H9 (cell line): ENCODE results near the gene ELMOD3. TPM values are rescaled to one million over a fixed set of nuclear protein-coding genes. Genes with fewer than 3 reads are reported as not detected.

Experiments used
- DNase-seq: peaks from one replicate; pipeline ENCODE4 v3.0.0-alpha.2; 2017
- H2AFZ ChIP-seq: one replicate; pipeline ENCODE4 v1.6.1; 2013; ENCODE audit warnings: mild to moderate bottlenecking, low read length, control low read depth, moderate library complexity
- H2AK5ac ChIP-seq: 2 replicates; pipeline ENCODE4 v1.6.1; 2013; ENCODE audit warnings: low read length, control low read depth, mixed read lengths; ENCODE audit not compliant: insufficient read length
- H2BK120ac ChIP-seq: one replicate; pipeline ENCODE4 v1.6.1; 2013; ENCODE audit warnings: low read depth, mild to moderate bottlenecking, low read length, control low read depth, inconsistent platforms; ENCODE audit not compliant: poor library complexity, severe bottlenecking
- H2BK12ac ChIP-seq: 2 replicates; pipeline ENCODE4 v1.6.1; 2013; ENCODE audit warnings: low read length, control low read depth, mixed read lengths, low read depth; ENCODE audit not compliant: insufficient read length
- H2BK15ac ChIP-seq: 2 replicates; pipeline ENCODE4 v1.6.1; 2013; ENCODE audit warnings: low read depth, low read length, control low read depth
- H2BK20ac ChIP-seq: one replicate; pipeline ENCODE4 v1.6.1; 2013; ENCODE audit warnings: low read depth, mild to moderate bottlenecking, low read length, control low read depth, inconsistent platforms; ENCODE audit not compliant: poor library complexity, severe bottlenecking
- H2BK5ac ChIP-seq: 2 replicates; pipeline ENCODE4 v1.6.1; 2013; ENCODE audit warnings: low read length, control low read depth, mixed read lengths; ENCODE audit not compliant: insufficient read length
- H3K14ac ChIP-seq: 2 replicates; pipeline ENCODE4 v1.6.1; 2013; ENCODE audit warnings: low read length, control low read depth; ENCODE audit not compliant: insufficient read depth
- H3K18ac ChIP-seq: 2 replicates; pipeline ENCODE4 v1.6.1; 2013; ENCODE audit warnings: low read depth, mild to moderate bottlenecking, mixed read lengths, low read length, control low read depth; ENCODE audit not compliant: insufficient read length
- H3K23ac ChIP-seq: 2 replicates; pipeline ENCODE4 v1.6.1; 2013; ENCODE audit warnings: low read length, control low read depth, mixed read lengths, low read depth; ENCODE audit not compliant: insufficient read length
- H3K23me2 ChIP-seq: 2 replicates; pipeline ENCODE4 v1.6.1; 2013; ENCODE audit warnings: low read depth, mild to moderate bottlenecking, mixed read lengths, low read length, control low read depth; ENCODE audit not compliant: insufficient read length, poor library complexity, severe bottlenecking
- H3K27ac ChIP-seq: 2 replicates; pipeline ENCODE4 v1.5.1; 2013; ENCODE audit warnings: low read length, control low read depth, mixed read lengths, low read depth; ENCODE audit not compliant: insufficient read length
- H3K27me3 ChIP-seq: 2 replicates; pipeline ENCODE4 v1.6.1; 2013; ENCODE audit warnings: low read length, control low read depth, inconsistent platforms; ENCODE audit not compliant: insufficient read depth
- H3K4ac ChIP-seq: 2 replicates; pipeline ENCODE4 v1.6.1; 2013; ENCODE audit warnings: low read depth, mild to moderate bottlenecking, control low read depth, inconsistent platforms, low read length, moderate library complexity
- H3K4me1 ChIP-seq: 2 replicates; pipeline ENCODE4 v1.6.1; 2013; ENCODE audit warnings: low read length, control low read depth, inconsistent platforms; ENCODE audit not compliant: insufficient read depth
- H3K4me2 ChIP-seq: 2 replicates; pipeline ENCODE4 v1.6.1; 2013; ENCODE audit warnings: low read length, control low read depth, mixed read lengths; ENCODE audit not compliant: insufficient read length, insufficient read depth
- H3K56ac ChIP-seq: 2 replicates; pipeline ENCODE4 v1.6.1; 2013; ENCODE audit warnings: low read depth, mild to moderate bottlenecking, mixed read lengths, low read length, control low read depth; ENCODE audit not compliant: insufficient read length
- H3K79me1 ChIP-seq: 2 replicates; pipeline ENCODE4 v1.6.1; 2013; ENCODE audit warnings: low read depth, mild to moderate bottlenecking, moderate library complexity, low read length, control low read depth, inconsistent platforms; ENCODE audit not compliant: insufficient read depth, poor library complexity, severe bottlenecking
- H3K79me2 ChIP-seq: 2 replicates; pipeline ENCODE4 v1.6.1; 2013; ENCODE audit warnings: low read length, control low read depth, inconsistent platforms; ENCODE audit not compliant: insufficient read depth
- H3K9ac ChIP-seq: 2 replicates; pipeline ENCODE4 v1.6.1; 2013; ENCODE audit warnings: low read length, control low read depth, mixed read lengths; ENCODE audit not compliant: insufficient read length; ENCODE audit errors: extremely low read depth
- H3K9me3 ChIP-seq: one replicate; pipeline ENCODE4 v1.6.1; 2013; ENCODE audit warnings: low read depth, low read length, inconsistent platforms; ENCODE audit not compliant: control insufficient read depth
- H3T11ph ChIP-seq: one replicate; pipeline ENCODE4 v1.6.1; 2013; ENCODE audit warnings: mild to moderate bottlenecking, low read length, control low read depth, inconsistent platforms
- H4K20me1 ChIP-seq: one replicate; pipeline ENCODE4 v1.6.1; 2013; ENCODE audit not compliant: control insufficient read depth, insufficient read length, insufficient read depth
- H4K5ac ChIP-seq: 2 replicates; pipeline ENCODE4 v1.6.1; 2013; ENCODE audit warnings: low read depth, mild to moderate bottlenecking, mixed read lengths, low read length, control low read depth; ENCODE audit not compliant: insufficient read length
- H4K8ac ChIP-seq: replicated peaks from 2 replicates; pipeline ENCODE4 v1.6.1; 2013; ENCODE audit warnings: low read length, control low read depth, mixed read lengths, low read depth; ENCODE audit not compliant: insufficient read length
- H4K91ac ChIP-seq: 2 replicates; pipeline ENCODE4 v1.6.1; 2013; ENCODE audit warnings: low read depth, mild to moderate bottlenecking, moderate library complexity, mixed read lengths, low read length, control low read depth; ENCODE audit not compliant: insufficient read length
- H3K27ac Mint-ChIP-seq, 3 experiments: 2 replicates in 2 of 3; 3 replicates in 1 of 3; pipeline ENCODE4 v1.8.0; 2020 to 2021; ENCODE audit warnings: mixed read lengths in 3 of 3, mild to moderate bottlenecking in 1 of 3, moderate library complexity in 1 of 3
- H3K27me3 Mint-ChIP-seq: 2 replicates; pipeline ENCODE4 v1.8.0; 2021; ENCODE audit warnings: low read depth, mild to moderate bottlenecking, moderate library complexity, mixed read lengths
- H3K36me3 Mint-ChIP-seq, 3 experiments: 2 replicates in 2 of 3; 3 replicates in 1 of 3; pipeline ENCODE4 v1.8.0; 2020 to 2021; ENCODE audit warnings: low read depth in 3 of 3, mixed read lengths in 3 of 3; ENCODE audit not compliant: insufficient read depth in 1 of 3
- H3K4me1 Mint-ChIP-seq, 2 experiments: 2 replicates each; pipeline ENCODE4 v1.8.0; 2020; ENCODE audit warnings: mixed read lengths in 2 of 2
- H3K4me3 Mint-ChIP-seq, 2 experiments: 2 replicates in 1 of 2; 3 replicates in 1 of 2; pipeline ENCODE4 v1.8.0; 2020 to 2021; ENCODE audit warnings: mild to moderate bottlenecking in 2 of 2, mixed read lengths in 2 of 2, moderate library complexity in 1 of 2
- H3K9me3 Mint-ChIP-seq, 2 experiments: 2 replicates in 1 of 2; 3 replicates in 1 of 2; pipeline ENCODE4 v1.8.0; 2020; ENCODE audit warnings: mild to moderate bottlenecking in 2 of 2, mixed read lengths in 2 of 2, moderate library complexity in 1 of 2
- WGBS: extraction: QIAGEN DNeasy Blood & Tissue Kit; methylation state at CpG from one replicate; pipeline ENCODE4 v1.1.7; 2013; ENCODE audit warnings: missing lambda C conversion rate, low lambda C conversion rate, mixed read lengths; ENCODE audit not compliant: insufficient read length; ENCODE audit errors: extremely low coverage; 5-methylcytosine and 5-hydroxymethylcytosine counted together
- total RNA-seq: library from RNA; stranded (reverse); gene quantifications from 2 replicates; pipeline ENCODE4 v1.2.1, GENCODE V29; 2021
- TF ChIP-seq, protein P1 (sequence below): fragments of 200-600 bp; sonication (generic); conservative IDR thresholded peaks from 3 replicates; pipeline ENCODE4 v1.8.0; 2021; ENCODE audit warnings: antibody characterized with exemption, mild to moderate bottlenecking

Gene ELMOD3
- total RNA-seq, 1 experiment from 2014 or later = 7.6 TPM

GRCh38 chr2:85395912-85396475, 41.4 kb downstream of the ELMOD3 start:
- H2BK12ac ChIP-seq = no peak overlapping the region
- H4K8ac ChIP-seq = no peak overlapping the region
- H4K20me1 ChIP-seq = no peaks in the 10 kb centered on the region
- no peaks in the 10 kb centered on the region for H3K9me3 ChIP-seq
- TF ChIP-seq, protein P1, sequence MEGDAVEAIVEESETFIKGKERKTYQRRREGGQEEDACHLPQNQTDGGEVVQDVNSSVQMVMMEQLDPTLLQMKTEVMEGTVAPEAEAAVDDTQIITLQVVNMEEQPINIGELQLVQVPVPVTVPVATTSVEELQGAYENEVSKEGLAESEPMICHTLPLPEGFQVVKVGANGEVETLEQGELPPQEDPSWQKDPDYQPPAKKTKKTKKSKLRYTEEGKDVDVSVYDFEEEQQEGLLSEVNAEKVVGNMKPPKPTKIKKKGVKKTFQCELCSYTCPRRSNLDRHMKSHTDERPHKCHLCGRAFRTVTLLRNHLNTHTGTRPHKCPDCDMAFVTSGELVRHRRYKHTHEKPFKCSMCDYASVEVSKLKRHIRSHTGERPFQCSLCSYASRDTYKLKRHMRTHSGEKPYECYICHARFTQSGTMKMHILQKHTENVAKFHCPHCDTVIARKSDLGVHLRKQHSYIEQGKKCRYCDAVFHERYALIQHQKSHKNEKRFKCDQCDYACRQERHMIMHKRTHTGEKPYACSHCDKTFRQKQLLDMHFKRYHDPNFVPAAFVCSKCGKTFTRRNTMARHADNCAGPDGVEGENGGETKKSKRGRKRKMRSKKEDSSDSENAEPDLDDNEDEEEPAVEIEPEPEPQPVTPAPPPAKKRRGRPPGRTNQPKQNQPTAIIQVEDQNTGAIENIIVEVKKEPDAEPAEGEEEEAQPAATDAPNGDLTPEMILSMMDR = no peak
- WGBS = no CpG with 5 or more reads among the region's 14 CpGs
- no peak overlapping the region for H2BK5ac ChIP-seq
- no peak overlapping the region for H3K4me3 Mint-ChIP-seq
- peaks cover 0 to 25% (median 19%) of the 10 kb centered on the region in 3 experiments; a peak in 6 of 7 replicates for H3K36me3 Mint-ChIP-seq
- no peak for DNase-seq
- H3T11ph ChIP-seq = no peak overlapping the region
- no peaks in the 10 kb centered on the region for H3K9me3 Mint-ChIP-seq
- H3K27ac ChIP-seq = no peak overlapping the region
- H2AFZ ChIP-seq = no peak overlapping the region
- H3K4me1 ChIP-seq = no peaks in the 10 kb centered on the region
- H3K27ac Mint-ChIP-seq = no peak overlapping the region; a peak in 1 of 7 replicates
- no peak overlapping the region for H3K14ac ChIP-seq
- H3K79me2 ChIP-seq = no peaks in the 10 kb centered on the region
- no peaks in the 10 kb centered on the region for H3K79me1 ChIP-seq
- no peak overlapping the region for H3K23ac ChIP-seq
- H3K9ac ChIP-seq = no peak overlapping the region
- no peak overlapping the region for H3K18ac ChIP-seq
- H3K27me3 ChIP-seq = no peaks in the 10 kb centered on the region
- no peak overlapping the region for H2BK20ac ChIP-seq
- H2BK120ac ChIP-seq = no peak overlapping the region
- H3K4me1 Mint-ChIP-seq = peaks cover 14 to 17% of the 10 kb centered on the region in 2 experiments
- H4K5ac ChIP-seq = no peak overlapping the region
- no peaks in the 10 kb centered on the region for H3K27me3 Mint-ChIP-seq
- no peak overlapping the region for H3K4ac ChIP-seq
- no peaks in the 10 kb centered on the region for H3K23me2 ChIP-seq
- H2BK15ac ChIP-seq = no peak overlapping the region
- H4K91ac ChIP-seq = no peak overlapping the region
- H3K56ac ChIP-seq = no peak overlapping the region
- H3K4me2 ChIP-seq = no peak overlapping the region
- no peak overlapping the region for H2AK5ac ChIP-seq
